ENCODE data around the gene ELSPBP1.

The ELSPBP1 gene

GRCh38 chr19:47973529-47973928, 20.9 kb upstream of the ELSPBP1 start:
- Histone ChIP-seq H3K18ac (ENCODE audit: low read length) (no peak overlapping the region), H3K4ac (ENCODE audit: low read length) (no peak overlapping the region), H3K79me1 (ENCODE audit: low read depth, low read length) (no peaks in the 10 kb centered on the region), H2BK120ac (ENCODE audit: low read depth, low read length) (no peak overlapping the region), H3K4me2 (ENCODE audit: insufficient read depth, low read length, poor library complexity, severe bottlenecking) (no peak overlapping the region), H2AK5ac (ENCODE audit: low read depth, low read length) (no peak overlapping the region), H2BK15ac (ENCODE audit: low read length) (no peak overlapping the region), H4K91ac (ENCODE audit: low read depth, low read length, poor library complexity) (no peak overlapping the region), H3K9ac (ENCODE audit: low read depth, low read length, poor library complexity) (no peak overlapping the region), H2AFZ (ENCODE audit: low read length) (no peak overlapping the region), H3K9me3 (replicated peaks in 1 of 2; ENCODE audit: control insufficient read depth in 2 of 2, insufficient read depth in 1 of 2, low read depth in 1 of 2, low read length in 2 of 2) (peaks cover 0 to 2% of the 10 kb centered on the region in 2 donors), H3K27me3 (ENCODE audit: control insufficient read depth in 3 of 3, insufficient read depth in 3 of 3, low read depth in 1 of 3, low read length in 3 of 3) (peaks cover 0 to 2% (median 0%) of the 10 kb centered on the region in 3 experiments), H4K8ac (ENCODE audit: low read depth, low read length) (no peak overlapping the region), H3K4me1 (ENCODE audit: control insufficient read depth in 2 of 2, insufficient read depth in 1 of 2, low read depth in 1 of 2, low read length in 2 of 2) (peaks cover 0 to 2% of the 10 kb centered on the region in 2 donors), H3K36me3 (replicated peaks in 1 of 2; ENCODE audit: control insufficient read depth in 2 of 2, insufficient read depth in 2 of 2, low read length in 2 of 2) (no peaks in the 10 kb centered on the region), H3K14ac (ENCODE audit: low read length) (no peak overlapping the region), H2BK12ac (ENCODE audit: low read length) (no peak overlapping the region), H3K4me3 (ENCODE audit: low read length in 2 of 2) (no peak overlapping the region), H3K23ac (ENCODE audit: low read depth, low read length, poor library complexity) (no peak overlapping the region), H2BK5ac (ENCODE audit: low read length) (no peak overlapping the region), H3K27ac (replicated peaks; ENCODE audit: low read length) (no peak overlapping the region)
- no peak for DNase-seq (ENCODE audit: low spot score)
- WGBS, 2 donors (ENCODE audit: extremely low coverage in 2 of 2, insufficient read length in 2 of 2, insufficient replicate concordance in 1 of 2) = no CpG with 5 or more reads among the region's 6 CpGs

GRCh38 chr19:47991191-47991808, 3.1 kb upstream of the ELSPBP1 start:
- no CpG with 5 or more reads among the region's 10 CpGs for WGBS, 2 donors (ENCODE audit: extremely low coverage in 2 of 2, insufficient read length in 2 of 2, insufficient replicate concordance in 1 of 2)
- no peak overlapping the region for H3K23ac ChIP-seq (ENCODE audit: low read depth, low read length, poor library complexity)
- H4K91ac ChIP-seq (ENCODE audit: low read depth, low read length, poor library complexity) = no peak overlapping the region
- H2AK5ac ChIP-seq (ENCODE audit: low read depth, low read length) = no peak overlapping the region
- H3K9ac ChIP-seq (ENCODE audit: low read depth, low read length, poor library complexity) = no peak overlapping the region
- no peaks in the 10 kb centered on the region for H3K36me3 ChIP-seq (replicated peaks in 1 of 2; ENCODE audit: control insufficient read depth in 2 of 2, insufficient read depth in 2 of 2, low read length in 2 of 2)
- no peak overlapping the region for H2BK120ac ChIP-seq (ENCODE audit: low read depth, low read length)
- no peaks in the 10 kb centered on the region for H3K79me1 ChIP-seq (ENCODE audit: low read depth, low read length)
- no peak overlapping the region for H3K4ac ChIP-seq (ENCODE audit: low read length)
- H3K9me3 ChIP-seq (replicated peaks in 1 of 2; ENCODE audit: control insufficient read depth in 2 of 2, insufficient read depth in 1 of 2, low read depth in 1 of 2, low read length in 2 of 2) = no peaks in the 10 kb centered on the region
- no peak overlapping the region for H3K4me2 ChIP-seq (ENCODE audit: insufficient read depth, low read length, poor library complexity, severe bottlenecking)
- no peak overlapping the region for H2AFZ ChIP-seq (ENCODE audit: low read length)
- no peak overlapping the region for H3K18ac ChIP-seq (ENCODE audit: low read length)
- H2BK12ac ChIP-seq (ENCODE audit: low read length) = no peak overlapping the region
- no peak overlapping the region for H3K27ac ChIP-seq (replicated peaks; ENCODE audit: low read length)
- no peak for DNase-seq (ENCODE audit: low spot score)
- H2BK5ac ChIP-seq (ENCODE audit: low read length) = no peak overlapping the region
- H3K4me3 ChIP-seq (ENCODE audit: low read length in 2 of 2) = no peak overlapping the region
- no peak overlapping the region for H4K8ac ChIP-seq (ENCODE audit: low read depth, low read length)
- H3K27me3 ChIP-seq (ENCODE audit: control insufficient read depth in 3 of 3, insufficient read depth in 3 of 3, low read depth in 1 of 3, low read length in 3 of 3) = no peaks in the 10 kb centered on the region
- no peaks in the 10 kb centered on the region for H3K4me1 ChIP-seq (ENCODE audit: control insufficient read depth in 2 of 2, insufficient read depth in 1 of 2, low read depth in 1 of 2, low read length in 2 of 2)
- no peak overlapping the region for H3K14ac ChIP-seq (ENCODE audit: low read length)
- no peak overlapping the region for H2BK15ac ChIP-seq (ENCODE audit: low read length)

GRCh38 chr19:47992070-47992469, 2.4 kb upstream of the ELSPBP1 start, which contains the start of gene BSPH1:
Gene BSPH1, minus strand, starts transcription at chr19:47992170. Its CDS starts 89 bp downstream, at chr19:47992081.
- H3K9ac ChIP-seq (ENCODE audit: low read depth, low read length, poor library complexity) = no peak within 1 kb of the TSS
- H3K27ac ChIP-seq (replicated peaks; ENCODE audit: low read length) = no peak within 1 kb of the TSS
- H3K4me3 ChIP-seq (ENCODE audit: low read length in 2 of 2) = no peak within 1 kb of the TSS
- H3K9me3 ChIP-seq (replicated peaks in 1 of 2; ENCODE audit: control insufficient read depth in 2 of 2, insufficient read depth in 1 of 2, low read depth in 1 of 2, low read length in 2 of 2) = no peaks in the 10 kb centered on the region
- no peak within 1 kb of the TSS for H4K8ac ChIP-seq (ENCODE audit: low read depth, low read length)
- no peak for DNase-seq (ENCODE audit: low spot score)
- no peaks in the 10 kb centered on the region for H3K36me3 ChIP-seq (replicated peaks in 1 of 2; ENCODE audit: control insufficient read depth in 2 of 2, insufficient read depth in 2 of 2, low read length in 2 of 2)
- no peak within 1 kb of the TSS for H3K14ac ChIP-seq (ENCODE audit: low read length)
- H3K4me2 ChIP-seq (ENCODE audit: insufficient read depth, low read length, poor library complexity, severe bottlenecking) = no peak within 1 kb of the TSS
- no peak within 1 kb of the TSS for H2BK15ac ChIP-seq (ENCODE audit: low read length)
- no peaks in the 10 kb centered on the region for H3K27me3 ChIP-seq (ENCODE audit: control insufficient read depth in 3 of 3, insufficient read depth in 3 of 3, low read depth in 1 of 3, low read length in 3 of 3)
- H4K91ac ChIP-seq (ENCODE audit: low read depth, low read length, poor library complexity) = no peak within 1 kb of the TSS
- H3K18ac ChIP-seq (ENCODE audit: low read length) = no peak within 1 kb of the TSS
- no peak within 1 kb of the TSS for H3K4ac ChIP-seq (ENCODE audit: low read length)
- H2BK12ac ChIP-seq (ENCODE audit: low read length) = no peak within 1 kb of the TSS
- no peak within 1 kb of the TSS for H2BK120ac ChIP-seq (ENCODE audit: low read depth, low read length)
- H2AK5ac ChIP-seq (ENCODE audit: low read depth, low read length) = no peak within 1 kb of the TSS
- no peak within 1 kb of the TSS for H2BK5ac ChIP-seq (ENCODE audit: low read length)
- no peak within 1 kb of the TSS for H3K23ac ChIP-seq (ENCODE audit: low read depth, low read length, poor library complexity)
- no peaks in the 10 kb centered on the region for H3K79me1 ChIP-seq (ENCODE audit: low read depth, low read length)
- H3K4me1 ChIP-seq (ENCODE audit: control insufficient read depth in 2 of 2, insufficient read depth in 1 of 2, low read depth in 1 of 2, low read length in 2 of 2) = no peaks in the 10 kb centered on the region
- no CpG with 5 or more reads among the region's 2 CpGs for WGBS, 2 donors (ENCODE audit: extremely low coverage in 2 of 2, insufficient read length in 2 of 2, insufficient replicate concordance in 1 of 2)
- H2AFZ ChIP-seq (ENCODE audit: low read length) = no peak within 1 kb of the TSS

- Histone ChIP-seq H2BK12ac (ENCODE audit: low read length) (no peak overlapping the region), H3K9ac (ENCODE audit: low read depth, low read length, poor library complexity) (no peak overlapping the region), H2BK15ac (ENCODE audit: low read length) (no peak overlapping the region), H3K4ac (ENCODE audit: low read length) (no peak overlapping the region), H3K36me3 (replicated peaks in 1 of 2; ENCODE audit: control insufficient read depth in 2 of 2, insufficient read depth in 2 of 2, low read length in 2 of 2) (no peaks in the 10 kb centered on the region), H2AFZ (ENCODE audit: low read length) (no peak overlapping the region), H3K9me3 (replicated peaks in 1 of 2; ENCODE audit: control insufficient read depth in 2 of 2, insufficient read depth in 1 of 2, low read depth in 1 of 2, low read length in 2 of 2) (no peaks in the 10 kb centered on the region), H2BK5ac (ENCODE audit: low read length) (no peak overlapping the region), H3K14ac (ENCODE audit: low read length) (no peak overlapping the region), H3K27me3 (ENCODE audit: control insufficient read depth in 3 of 3, insufficient read depth in 3 of 3, low read depth in 1 of 3, low read length in 3 of 3) (no peaks in the 10 kb centered on the region), H3K27ac (replicated peaks; ENCODE audit: low read length) (no peak overlapping the region), H3K4me1 (ENCODE audit: control insufficient read depth in 2 of 2, insufficient read depth in 1 of 2, low read depth in 1 of 2, low read length in 2 of 2) (no peaks in the 10 kb centered on the region), H3K4me3 (ENCODE audit: low read length in 2 of 2) (no peak overlapping the region), H3K79me1 (ENCODE audit: low read depth, low read length) (no peaks in the 10 kb centered on the region), H4K91ac (ENCODE audit: low read depth, low read length, poor library complexity) (no peak overlapping the region), H3K23ac (ENCODE audit: low read depth, low read length, poor library complexity) (no peak overlapping the region), H4K8ac (ENCODE audit: low read depth, low read length) (no peak overlapping the region), H3K4me2 (ENCODE audit: insufficient read depth, low read length, poor library complexity, severe bottlenecking) (no peak overlapping the region), H3K18ac (ENCODE audit: low read length) (no peak overlapping the region), H2AK5ac (ENCODE audit: low read depth, low read length) (no peak overlapping the region), H2BK120ac (ENCODE audit: low read depth, low read length) (no peak overlapping the region)
- no peak for DNase-seq (ENCODE audit: low spot score)
- WGBS, 2 donors (ENCODE audit: extremely low coverage in 2 of 2, insufficient read length in 2 of 2, insufficient replicate concordance in 1 of 2) = no CpG with 5 or more reads among the region's 1 CpG
Measured at GRCh38 chr19:47996230-47996727, 1.8 kb downstream of the ELSPBP1 start.

All from neuronal stem cell (in vitro differentiated cells).